Activated T-helper 2 cell treated with anti-CD3 and anti-CD28 coated beads, Interferon-gamma antibody, Interleukin-2, Interleukin-4, amounts not matched to agents 10 μg/mL and 5 μg/mL and 100 μg/mL, durations not matched to agents 14 hours and 24 hours and 36 hours (primary cell): ENCODE data around the gene LPCAT1. TPM values are rescaled to one million over a fixed set of nuclear protein-coding genes. Genes with fewer than 3 reads are reported as not detected.

Source experiments
- DNase-seq: peaks from one replicate; pipeline ENCODE4 v3.0.0; 2021; ENCODE audit warnings: low spot score
- H3K27ac Mint-ChIP-seq: one replicate; pipeline ENCODE4 v1.8.0; 2021; ENCODE audit warnings: mixed read lengths
- H3K27me3 Mint-ChIP-seq: one replicate; pipeline ENCODE4 v1.8.0; 2021; ENCODE audit warnings: low read depth, mixed read lengths
- H3K36me3 Mint-ChIP-seq: one replicate; pipeline ENCODE4 v1.8.0; 2021; ENCODE audit warnings: low read depth, mixed read lengths
- H3K4me1 Mint-ChIP-seq: one replicate; pipeline ENCODE4 v1.8.0; 2021; ENCODE audit warnings: low read depth, mixed read lengths
- H3K4me3 Mint-ChIP-seq: one replicate; pipeline ENCODE4 v1.8.0; 2021; ENCODE audit warnings: low read depth, mild to moderate bottlenecking, moderate library complexity, mixed read lengths
- H3K9me3 Mint-ChIP-seq: one replicate; pipeline ENCODE4 v1.8.0; 2021; ENCODE audit warnings: mixed read lengths
- intact Hi-C: fragments of 100-400 bp; cut with micrococcal nuclease; formaldehyde crosslinking; loops from one replicate; pipeline ENCODE4 v1.15.1; 2023
- total RNA-seq: library from RNA; stranded (reverse); gene quantifications from 2 replicates; pipeline ENCODE4 v1.2.3, GENCODE V29; 2022

LPCAT1 gene
- total RNA-seq, 1 donor from 2014 or later, result 78.4 TPM

- H3K36me3 Mint-ChIP-seq, result peaks cover 11% of the 10 kb centered on the region
- no peaks in the 10 kb centered on the region for H3K4me1 Mint-ChIP-seq
- peaks cover 41% of the 10 kb centered on the region for H3K9me3 Mint-ChIP-seq
- H3K27ac Mint-ChIP-seq, result no peak overlapping the region
- no peak for DNase-seq
- intact Hi-C loops, result no loop called here
- peaks cover 29% of the 10 kb centered on the region for H3K27me3 Mint-ChIP-seq
- H3K4me3 Mint-ChIP-seq, result no peak overlapping the region
These were observed 70.1 kb downstream of the LPCAT1 start for GRCh38 chr5:1453613-1454012.

DNA sequence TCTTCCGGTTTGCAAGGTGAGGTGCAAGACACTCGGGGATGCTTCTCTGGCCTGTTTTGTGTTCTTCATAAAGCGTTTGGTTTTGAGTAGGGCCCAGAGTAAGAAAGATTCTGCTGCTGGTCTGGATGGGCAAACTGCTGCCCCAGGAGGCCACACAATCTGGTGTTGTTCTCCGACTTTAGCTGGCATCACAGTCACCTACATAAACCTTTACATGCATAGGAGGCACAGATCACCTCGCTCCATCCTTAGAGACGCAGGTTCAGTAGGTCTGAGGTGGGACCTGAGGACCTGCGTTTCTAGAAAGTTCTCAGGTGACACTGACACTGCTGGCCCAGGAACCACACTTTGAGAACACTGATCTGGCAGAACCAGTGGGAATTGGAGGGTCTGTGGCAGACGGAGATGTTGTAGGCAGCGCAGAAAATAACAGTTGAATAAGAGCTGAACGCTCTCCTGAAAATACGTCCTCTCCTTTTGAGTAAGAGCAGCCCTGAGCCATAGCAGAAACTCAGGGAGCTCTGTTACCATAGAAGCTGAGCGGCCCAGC is 74.6 kb downstream of the LPCAT1 start:
- Mint-ChIP-seq H3K4me3 (no peak overlapping the region), H3K4me1 (no peaks in the 10 kb centered on the region), H3K27me3 (peaks cover 49% of the 10 kb centered on the region), H3K9me3 (peaks cover 12% of the 10 kb centered on the region), H3K36me3 (no peaks in the 10 kb centered on the region), H3K27ac (no peak overlapping the region)
- intact Hi-C loops, result no loop called here
- DNase-seq, result no peak

DNA sequence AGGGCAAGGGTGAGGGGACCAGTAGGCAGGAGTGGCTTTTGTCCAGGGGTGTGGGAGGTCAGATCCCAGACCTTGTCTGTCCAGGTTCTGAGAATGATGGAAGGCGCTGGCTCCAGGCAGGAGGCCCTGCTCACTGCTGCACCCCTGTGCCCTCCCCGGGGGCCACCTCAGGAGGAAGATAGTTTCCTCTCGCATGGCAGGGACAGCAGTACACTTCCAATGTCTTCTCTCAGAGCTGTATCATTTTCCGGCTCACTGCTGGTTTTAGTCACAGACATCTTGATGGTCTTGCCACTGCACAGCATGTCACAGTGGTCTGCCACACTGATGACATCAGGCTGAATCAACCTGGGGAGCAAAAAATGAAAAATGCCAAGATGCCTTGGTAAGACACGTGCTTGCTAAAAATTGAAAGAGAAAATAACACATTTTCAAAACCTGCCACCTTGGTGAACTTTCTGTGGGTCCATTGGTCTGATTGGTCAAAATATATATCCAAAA is 75.2 kb downstream of the LPCAT1 start:
- no peak overlapping the region for H3K4me3 Mint-ChIP-seq
- H3K27me3 Mint-ChIP-seq, result peaks cover 52% of the 10 kb centered on the region
- peaks cover 7% of the 10 kb centered on the region for H3K9me3 Mint-ChIP-seq

GRCh38 chr5:1447671-1448361 is 75.9 kb downstream of the LPCAT1 start:
- no peaks in the 10 kb centered on the region for H3K4me1 Mint-ChIP-seq
- H3K36me3 Mint-ChIP-seq, result no peaks in the 10 kb centered on the region
- DNase-seq, result no peak
- H3K4me3 Mint-ChIP-seq, result no peak overlapping the region
- no peak overlapping the region for H3K27ac Mint-ChIP-seq
- intact Hi-C loops, result no loop called here
- H3K9me3 Mint-ChIP-seq, result no peaks in the 10 kb centered on the region
- peaks cover 57% of the 10 kb centered on the region for H3K27me3 Mint-ChIP-seq

More for the DNA sequence above, 75.2 kb downstream of the LPCAT1 start:
- Mint-ChIP-seq H3K4me1 (no peaks in the 10 kb centered on the region), H3K36me3 (no peaks in the 10 kb centered on the region), H3K27ac (no peak overlapping the region)
- intact Hi-C loops, result no loop called here
- no peak for DNase-seq

DNA sequence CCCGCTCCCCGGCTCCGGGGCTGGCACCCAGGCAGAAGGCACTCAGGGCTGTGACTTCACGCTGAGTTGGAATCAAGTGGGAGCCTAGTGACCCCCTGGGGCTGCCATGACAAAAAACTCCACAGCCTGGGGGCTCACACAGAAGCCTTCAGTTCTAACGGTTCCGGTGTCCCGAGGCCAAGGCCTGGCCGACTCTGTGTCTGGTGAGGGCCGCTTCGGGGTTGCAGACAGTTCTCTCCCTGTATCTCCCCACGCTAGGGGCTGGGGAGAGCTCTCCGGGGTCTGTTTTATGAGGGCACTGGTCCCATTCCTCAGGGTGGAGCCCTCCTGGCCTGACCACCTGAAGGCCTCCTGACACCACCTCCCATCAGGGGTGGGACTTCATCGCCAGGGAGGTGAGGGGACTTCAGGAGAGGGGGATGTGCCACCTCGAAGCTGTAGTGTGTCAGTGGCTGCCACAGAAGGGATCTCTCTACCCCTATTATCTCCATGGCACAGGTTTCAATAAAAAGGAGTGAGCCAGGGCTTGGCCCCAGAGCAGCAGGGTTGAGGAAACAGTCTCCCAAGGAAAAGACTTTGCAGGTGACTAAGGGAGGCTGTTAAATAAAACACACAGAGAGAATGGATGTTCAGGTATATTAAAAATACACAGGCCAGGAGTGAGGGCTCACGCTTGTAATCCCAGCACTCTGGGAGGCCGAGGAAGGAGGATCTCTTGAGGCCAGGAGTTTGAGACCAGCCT is 77.0 kb downstream of the LPCAT1 start:
- Mint-ChIP-seq H3K36me3 (no peaks in the 10 kb centered on the region), H3K27ac (no peak overlapping the region), H3K4me1 (no peaks in the 10 kb centered on the region), H3K9me3 (no peaks in the 10 kb centered on the region), H3K27me3 (peaks cover 58% of the 10 kb centered on the region), H3K4me3 (no peak overlapping the region)
- intact Hi-C loops, result no loop called here
- no peak for DNase-seq

- Mint-ChIP-seq H3K27me3 (peaks cover 56% of the 10 kb centered on the region), H3K36me3 (no peaks in the 10 kb centered on the region), H3K27ac (no peak overlapping the region), H3K4me3 (no peak overlapping the region), H3K9me3 (no peaks in the 10 kb centered on the region), H3K4me1 (no peaks in the 10 kb centered on the region)
- DNase-seq, result no peak
- intact Hi-C loops, result no loop called here
These were observed 77.8 kb downstream of the LPCAT1 start for GRCh38 chr5:1445689-1446601.

DNA sequence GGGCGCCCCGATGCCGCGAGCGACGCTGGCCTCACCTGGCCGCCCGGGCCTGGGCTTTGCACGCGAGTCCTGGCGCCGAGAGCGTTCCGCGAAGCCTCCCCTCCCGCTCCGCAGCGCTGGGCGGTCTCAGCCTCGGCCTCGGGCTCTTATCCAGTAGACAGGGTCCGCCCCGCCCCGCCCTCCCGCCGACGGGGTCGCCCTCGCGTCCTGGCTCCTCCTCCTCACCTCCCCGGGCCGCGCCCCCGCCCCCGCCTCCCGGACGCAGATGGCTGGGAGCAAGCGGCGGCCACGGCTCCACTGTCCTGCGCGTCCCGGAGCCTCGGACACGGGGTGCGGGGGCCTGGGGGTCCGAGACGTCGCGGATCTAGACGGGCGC is 78.5 kb downstream of the LPCAT1 start, which contains the start of gene SLC6A3:
Gene SLC6A3 (minus strand): TSS at position 128 of the 376 bp plus-strand sequence. CDS start 2,243 bp downstream, outside the sequence.
- intact Hi-C loops, result no loop called here
- peaks cover 52% of the 10 kb centered on the region for H3K27me3 Mint-ChIP-seq
- no peaks in the 10 kb centered on the region for H3K36me3 Mint-ChIP-seq
- H3K4me1 Mint-ChIP-seq, result no peaks in the 10 kb centered on the region
- H3K9me3 Mint-ChIP-seq, result no peaks in the 10 kb centered on the region
- no peak for DNase-seq
- H3K27ac Mint-ChIP-seq, result no peak within 1 kb of the TSS
- H3K4me3 Mint-ChIP-seq, result no peak within 1 kb of the TSS

GRCh38 chr5:1444361-1445189 is 79.2 kb downstream of the LPCAT1 start:
- Mint-ChIP-seq H3K27me3 (peaks cover 48% of the 10 kb centered on the region), H3K9me3 (no peaks in the 10 kb centered on the region), H3K4me3 (no peak overlapping the region), H3K27ac (no peak overlapping the region), H3K36me3 (no peaks in the 10 kb centered on the region), H3K4me1 (no peaks in the 10 kb centered on the region)
- intact Hi-C loops, result no loop called here
- DNase-seq, result no peak

- DNase-seq, result no peak
- Mint-ChIP-seq H3K9me3 (no peaks in the 10 kb centered on the region), H3K4me3 (no peak overlapping the region), H3K27ac (no peak overlapping the region), H3K27me3 (peaks cover 42% of the 10 kb centered on the region), H3K36me3 (no peaks in the 10 kb centered on the region), H3K4me1 (no peaks in the 10 kb centered on the region)
- intact Hi-C loops, result no loop called here
These were observed 79.8 kb downstream of the LPCAT1 start for GRCh38 chr5:1443991-1444360.

DNA sequence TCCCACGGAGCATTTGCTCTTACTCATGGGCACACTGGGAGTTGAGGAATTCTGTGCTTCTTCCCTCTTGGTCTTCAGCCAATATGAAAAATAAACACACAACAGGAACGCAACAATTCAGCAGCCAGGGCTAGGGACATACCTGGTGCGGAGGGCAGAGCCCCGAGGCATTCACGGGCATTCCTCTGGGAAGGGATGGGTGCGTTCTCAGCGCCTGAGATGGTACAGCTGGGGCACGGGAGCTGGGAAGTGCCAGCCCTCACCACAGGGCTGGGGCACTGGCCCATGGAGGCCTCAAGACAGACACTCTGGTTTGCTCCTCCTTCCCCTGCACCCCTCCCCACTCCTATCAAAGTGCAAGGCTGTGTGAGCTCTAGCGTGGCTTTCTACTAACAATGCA is 80.6 kb downstream of the LPCAT1 start:
- Mint-ChIP-seq H3K27me3 (peaks cover 36% of the 10 kb centered on the region), H3K4me1 (no peaks in the 10 kb centered on the region), H3K9me3 (no peaks in the 10 kb centered on the region), H3K4me3 (no peak overlapping the region), H3K27ac (no peak overlapping the region), H3K36me3 (no peaks in the 10 kb centered on the region)
- no peak for DNase-seq
- intact Hi-C loops, result no loop called here

DNA sequence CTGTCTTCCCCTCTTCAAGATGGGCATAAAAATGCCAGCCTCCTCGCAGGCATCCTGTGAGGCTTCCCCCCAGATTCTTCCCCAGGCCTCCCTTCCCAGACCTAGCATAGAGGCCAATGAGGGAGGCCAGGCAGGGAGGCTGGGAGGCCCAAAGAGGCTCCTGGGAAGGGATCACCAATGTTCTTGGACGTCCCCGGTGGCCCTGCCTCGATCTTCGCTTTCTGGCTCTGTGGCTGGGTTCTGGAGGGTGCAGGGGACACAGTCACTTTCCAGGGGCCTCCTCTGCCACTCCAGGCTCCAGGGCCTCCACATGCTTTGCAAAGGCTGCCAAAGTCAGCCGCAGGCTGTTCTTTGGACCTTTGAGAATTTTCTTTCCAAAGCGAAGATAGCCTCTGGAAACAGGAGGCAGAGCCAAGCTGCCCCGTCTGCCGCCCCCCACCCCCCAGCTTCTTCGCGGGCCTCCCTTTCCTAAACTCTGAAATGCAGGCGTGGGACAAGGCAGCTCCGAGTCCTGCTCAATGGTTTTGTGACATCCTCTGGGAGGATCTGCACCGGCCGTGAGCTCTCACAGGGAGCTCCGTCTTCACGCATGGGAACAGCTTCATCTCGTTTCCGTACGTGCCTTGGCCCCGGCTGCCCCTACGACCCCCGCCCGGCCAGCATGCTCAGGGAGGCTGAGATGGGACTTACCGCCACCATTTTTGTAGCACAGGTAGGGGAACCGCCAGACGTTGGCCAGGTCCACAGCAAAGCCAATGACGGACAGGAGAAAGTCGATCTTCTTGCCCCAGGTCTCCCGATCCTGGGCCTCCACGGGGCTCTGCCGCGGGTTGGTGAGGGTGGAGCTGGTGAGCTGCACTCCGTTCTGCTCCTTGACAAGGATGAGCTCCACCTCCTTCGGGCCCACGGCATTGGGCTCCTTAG is 81.3 kb downstream of the LPCAT1 start:
- Mint-ChIP-seq H3K27me3 (peaks cover 32% of the 10 kb centered on the region), H3K27ac (no peak overlapping the region), H3K9me3 (no peaks in the 10 kb centered on the region), H3K4me3 (no peak overlapping the region), H3K36me3 (no peaks in the 10 kb centered on the region), H3K4me1 (no peaks in the 10 kb centered on the region)
- intact Hi-C loops, result no loop called here
- no peak for DNase-seq
